H7 (cell line): Measurements from ENCODE around the gene SLC7A10. TPM values are rescaled to one million over a fixed set of nuclear protein-coding genes. Genes with fewer than 3 reads are reported as not detected.
"Not testable (repeated sequence)": the region's sequence is repeated elsewhere in the genome, so short reads cannot be mapped to it uniquely, and the experiment has no call there.

Experiments used
- DNase-seq: peaks from one replicate; pipeline ENCODE4 v3.0.0; 2012
- H3K27me3 ChIP-seq: 2 replicates; pipeline ENCODE4 v1.6.0; 2011; ENCODE audit warnings: mild to moderate bottlenecking, low read length; ENCODE audit not compliant: control insufficient read depth, insufficient read depth
- H3K36me3 ChIP-seq: replicated peaks from 2 replicates; pipeline ENCODE4 v1.5.1; 2011; ENCODE audit warnings: low read length; ENCODE audit not compliant: control insufficient read depth, insufficient read depth
- H3K4me3 ChIP-seq: 2 replicates; pipeline ENCODE4 v1.5.1; 2011; ENCODE audit warnings: low read depth, mild to moderate bottlenecking, control low read depth, low read length, moderate library complexity; ENCODE audit not compliant: insufficient read depth
- total RNA-seq: library from RNA; depleted of rRNA; stranded (reverse); fragments of >200 nt; shearing (Covaris generic); gene quantifications from 2 replicates; pipeline ENCODE4 v1.2.3, GENCODE V29; 2014

Gene SLC7A10
- total RNA-seq, 1 experiment from 2014 or later, result 3.0 TPM

GRCh38 chr19:33177417-33177979, 48.2 kb downstream of the SLC7A10 start:
- DNase-seq, result peak; percentile 72
- Histone ChIP-seq H3K27me3 (0 out of 2 replicates have a peak, but pooled peaks cover 2% of the 10 kb centered on the region), H3K36me3 (no peaks in the 10 kb centered on the region), H3K4me3 (peak overlapping the region; percentile 85)

DNA sequence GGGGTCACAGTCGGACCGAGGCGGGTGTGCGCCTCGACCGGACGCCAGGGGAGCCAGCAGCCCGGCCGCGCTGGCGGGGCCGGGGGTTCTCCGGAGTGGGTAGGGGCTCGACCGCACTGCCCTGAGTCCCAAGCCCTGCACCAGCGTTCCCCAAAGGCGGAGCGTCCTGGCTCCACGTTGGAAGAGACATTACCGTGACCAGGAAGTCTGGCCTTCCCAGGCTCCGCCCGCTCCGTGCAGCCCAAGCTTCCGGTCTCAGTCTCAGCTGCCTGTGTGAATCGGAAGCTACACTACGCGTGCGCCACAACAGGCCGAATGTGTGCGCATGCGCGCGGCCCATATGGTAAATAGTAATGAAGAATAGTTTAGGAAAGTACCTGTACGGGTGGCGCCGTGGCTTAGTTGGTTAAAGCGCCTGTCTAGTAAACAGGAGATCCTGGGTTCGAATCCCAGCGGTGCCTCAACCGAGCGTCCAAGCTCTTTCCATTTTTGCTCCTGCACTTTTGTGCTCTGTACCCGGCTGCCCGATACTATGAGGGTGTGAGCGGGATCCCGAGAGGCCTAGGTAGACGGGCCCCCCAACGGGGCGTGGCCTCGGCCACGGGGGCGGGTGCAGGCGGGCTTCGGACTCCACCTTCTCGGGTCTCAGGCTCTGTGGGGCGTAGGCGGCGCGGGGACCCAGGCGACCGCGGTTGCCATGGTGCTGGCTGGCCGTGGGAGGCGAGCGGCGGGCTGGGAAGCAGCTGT, 48.8 kb downstream of the SLC7A10 start:
- Histone ChIP-seq H3K36me3 (no peaks in the 10 kb centered on the region), H3K4me3 (peak overlapping the region; percentile 89), H3K27me3 (0 out of 2 replicates have a peak, but pooled peaks cover 2% of the 10 kb centered on the region)
- peak; percentile 99 for DNase-seq

- DNase-seq, result peak; percentile 79
- H3K4me3 ChIP-seq, result peak overlapping the region; percentile 89
- H3K36me3 ChIP-seq, result no peaks in the 10 kb centered on the region
- H3K27me3 ChIP-seq, result 0 out of 2 replicates have a peak, but pooled peaks cover 2% of the 10 kb centered on the region
Observed at GRCh38 chr19:33175886-33176669, 49.6 kb downstream of the SLC7A10 start.

DNA sequence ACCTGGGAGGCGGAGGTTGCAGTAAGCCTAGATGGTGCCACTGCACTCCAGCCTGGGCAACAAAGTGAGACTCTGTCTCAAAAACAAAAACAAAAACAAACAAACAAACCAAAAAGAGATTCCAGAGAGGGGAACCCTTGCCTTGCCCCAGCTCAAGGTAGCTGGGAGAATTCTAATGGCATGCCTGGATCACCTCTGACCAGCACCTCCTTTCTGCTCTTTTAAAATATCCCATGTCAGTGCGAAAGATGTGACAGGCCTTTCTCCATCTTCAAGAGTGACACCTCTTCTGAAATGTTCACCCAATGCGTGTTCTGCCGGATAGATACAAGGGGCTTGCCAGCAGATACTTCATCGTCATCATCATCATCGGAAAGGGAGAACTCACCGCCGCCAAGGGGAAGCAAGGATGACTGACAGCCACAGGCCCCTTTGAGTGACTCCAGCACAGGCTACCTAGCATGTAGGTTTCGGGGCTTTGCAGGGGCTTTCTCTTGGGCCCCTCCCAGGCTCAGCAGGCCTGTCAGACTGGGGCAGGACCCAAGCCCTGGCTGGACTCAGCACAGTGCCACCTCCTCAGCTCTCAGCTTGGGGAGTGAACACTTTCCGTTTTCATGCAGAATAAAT, 50.4 kb downstream of the SLC7A10 start:
- 0 out of 2 replicates have a peak, but pooled peaks cover 2% of the 10 kb centered on the region for H3K27me3 ChIP-seq
- peak; percentile 8 for DNase-seq
- no peaks in the 10 kb centered on the region for H3K36me3 ChIP-seq
- H3K4me3 ChIP-seq, result no peak overlapping the region

GRCh38 chr19:33174186-33174585, 51.5 kb downstream of the SLC7A10 start:
- peak; percentile 40 for DNase-seq
- H3K27me3 ChIP-seq, result 0 out of 2 replicates have a peak, but pooled peaks cover 2% of the 10 kb centered on the region
- H3K36me3 ChIP-seq, result no peaks in the 10 kb centered on the region
- no peak overlapping the region for H3K4me3 ChIP-seq

- H3K27me3 ChIP-seq, result no peaks in the 10 kb centered on the region
- no peak for DNase-seq
- H3K36me3 ChIP-seq, result no peaks in the 10 kb centered on the region
- no peak overlapping the region for H3K4me3 ChIP-seq
Observed at GRCh38 chr19:33171916-33172359, 53.7 kb downstream of the SLC7A10 start.

- H3K36me3 ChIP-seq, result no peaks in the 10 kb centered on the region
- no peaks in the 10 kb centered on the region for H3K27me3 ChIP-seq
- DNase-seq, result no peak
- H3K4me3 ChIP-seq, result no peak overlapping the region
Observed at GRCh38 chr19:33171222-33171795, 54.3 kb downstream of the SLC7A10 start.

- no peaks in the 10 kb centered on the region for H3K27me3 ChIP-seq
Observed at GRCh38 chr19:33168528-33168927, 57.1 kb downstream of the SLC7A10 start.

GRCh38 chr19:33167438-33167837, 58.2 kb downstream of the SLC7A10 start:
- H3K36me3 ChIP-seq, result no peaks in the 10 kb centered on the region
- H3K27me3 ChIP-seq, result no peaks in the 10 kb centered on the region
- no peak for DNase-seq
- H3K4me3 ChIP-seq, result no peak overlapping the region

More at GRCh38 chr19:33168528-33168927, 57.1 kb downstream of the SLC7A10 start:
- no peak overlapping the region for H3K4me3 ChIP-seq
- H3K36me3 ChIP-seq, result no peaks in the 10 kb centered on the region
- DNase-seq, result no peak

DNA sequence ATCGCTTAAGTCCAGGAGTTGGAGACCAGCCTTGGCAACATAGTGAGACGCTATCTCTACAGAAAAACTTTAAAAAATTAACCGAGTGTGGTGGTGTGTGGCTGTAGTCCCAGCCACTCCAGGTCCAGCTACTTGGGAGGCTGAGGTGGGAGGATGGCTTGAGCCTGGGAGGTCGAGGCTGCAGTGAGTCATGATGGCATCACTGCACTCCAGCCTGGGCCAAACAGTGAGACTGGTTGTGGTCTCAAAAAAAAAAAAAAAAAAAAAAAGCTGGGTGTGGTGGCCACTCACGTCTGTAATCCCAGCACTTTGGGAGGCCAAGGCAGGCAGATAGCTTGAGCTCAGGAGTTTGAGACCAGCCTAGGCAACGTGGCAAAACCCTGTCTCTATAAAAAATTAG, 59.6 kb downstream of the SLC7A10 start:
- not testable (repeated sequence) for DNase-seq, H3K36me3 ChIP-seq, H3K4me3 ChIP-seq, H3K27me3 ChIP-seq

- H3K4me3 ChIP-seq, result no peak overlapping the region
- no peaks in the 10 kb centered on the region for H3K27me3 ChIP-seq
- no peaks in the 10 kb centered on the region for H3K36me3 ChIP-seq
- DNase-seq, result no peak
Observed at GRCh38 chr19:33163481-33163880, 62.2 kb downstream of the SLC7A10 start.

- H3K27me3 ChIP-seq, result no peaks in the 10 kb centered on the region
- no peak for DNase-seq
- no peaks in the 10 kb centered on the region for H3K36me3 ChIP-seq
- no peak overlapping the region for H3K4me3 ChIP-seq
Observed at GRCh38 chr19:33161201-33161600, 64.4 kb downstream of the SLC7A10 start.

DNA sequence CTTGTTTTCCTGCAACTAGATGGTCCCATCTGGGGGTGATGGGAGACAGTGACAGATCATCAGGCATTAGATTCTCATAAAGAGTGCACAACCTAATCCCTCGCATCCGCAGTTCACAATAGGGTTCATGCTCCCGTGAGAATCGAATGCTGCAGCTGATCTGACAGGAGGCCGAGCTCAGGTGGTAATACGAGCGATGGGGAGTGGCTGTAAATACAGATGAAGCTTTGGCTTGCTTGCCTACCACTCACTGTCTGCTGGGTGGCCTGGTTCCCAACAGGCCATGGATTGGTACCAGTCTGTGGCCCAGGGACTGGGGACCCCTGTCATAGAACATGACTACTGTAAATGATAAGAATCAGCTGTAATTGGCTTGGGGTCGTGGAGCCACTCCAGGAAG, 65.8 kb downstream of the SLC7A10 start:
- no peak for DNase-seq
- Histone ChIP-seq H3K4me3 (no peak overlapping the region), H3K27me3 (no peaks in the 10 kb centered on the region), H3K36me3 (no peaks in the 10 kb centered on the region)

DNA sequence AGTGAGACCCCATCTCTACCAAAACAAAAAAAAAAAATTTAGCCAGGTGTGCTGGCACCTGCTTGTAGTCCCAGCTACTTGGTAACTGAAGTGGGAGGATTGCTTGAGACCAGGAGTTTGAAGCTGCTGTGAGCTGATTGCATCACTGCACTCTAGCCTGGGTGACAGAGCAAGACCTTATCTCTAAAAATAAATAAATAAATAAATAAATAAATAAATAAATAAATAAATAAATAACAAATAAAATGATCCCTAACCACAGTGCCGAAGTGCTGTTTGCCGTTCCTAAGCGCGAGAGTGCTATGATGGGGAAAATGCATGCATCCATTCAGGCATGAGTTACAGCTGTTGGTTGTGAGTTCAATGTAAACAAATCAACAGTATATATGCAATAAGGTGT, 66.5 kb downstream of the SLC7A10 start:
- Histone ChIP-seq H3K27me3 (no peaks in the 10 kb centered on the region), H3K4me3 (no peak overlapping the region), H3K36me3 (no peaks in the 10 kb centered on the region)
- DNase-seq, result no peak
